Uterus (tissue), 2 donors: Measurements from ENCODE around the gene SVIL.
"Not testable (repeated sequence)": the region's sequence is repeated elsewhere in the genome, so short reads cannot be mapped to it uniquely, and the experiment has no call there.

Experiments
- POLR2A ChIP-seq, 2 donors: fragments of 450-650 bp; IDR thresholded peaks; one replicate each; pipeline ENCODE4 v1.6.1; 2016; ENCODE audit warnings: antibody characterized with exemption in 2 of 2, mild to moderate bottlenecking in 1 of 2, moderate library complexity in 1 of 2
- TF ChIP-seq, protein P1 (sequence below), 4 experiments: fragments of 200-600 bp in 2 of 4; fragments of 450-650 bp in 2 of 4; sonication (generic) in 2 of 4; IDR thresholded peaks; one replicate each; pipeline ENCODE4 v1.5.1; 2016 to 2019; ENCODE audit warnings: antibody characterized with exemption in 4 of 4, mild to moderate bottlenecking in 2 of 4, moderate library complexity in 1 of 4

DNA sequence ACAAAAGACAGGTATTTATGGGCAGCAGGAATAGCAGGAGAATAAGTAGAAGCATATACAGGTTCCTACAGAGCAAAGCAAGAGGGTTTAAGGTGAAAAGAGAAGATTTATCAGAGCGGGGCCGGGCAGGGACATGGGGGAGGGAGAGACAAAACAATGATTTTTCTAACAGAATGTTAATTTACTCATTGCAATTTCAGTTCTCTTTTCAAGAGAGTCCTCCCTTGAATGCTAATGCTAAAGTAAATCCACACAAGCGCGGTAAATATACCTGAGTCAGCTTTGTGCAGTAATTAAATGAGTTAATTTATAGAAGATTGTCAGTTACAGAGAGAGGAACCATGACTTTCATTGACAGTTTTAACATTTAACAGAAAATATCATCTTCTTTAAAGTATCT, 127.0 kb downstream of the SVIL start:
- TF ChIP-seq POLR2A (IDR thresholded peaks at IDR 0.05): not testable (repeated sequence)
- TF ChIP-seq, protein P1, sequence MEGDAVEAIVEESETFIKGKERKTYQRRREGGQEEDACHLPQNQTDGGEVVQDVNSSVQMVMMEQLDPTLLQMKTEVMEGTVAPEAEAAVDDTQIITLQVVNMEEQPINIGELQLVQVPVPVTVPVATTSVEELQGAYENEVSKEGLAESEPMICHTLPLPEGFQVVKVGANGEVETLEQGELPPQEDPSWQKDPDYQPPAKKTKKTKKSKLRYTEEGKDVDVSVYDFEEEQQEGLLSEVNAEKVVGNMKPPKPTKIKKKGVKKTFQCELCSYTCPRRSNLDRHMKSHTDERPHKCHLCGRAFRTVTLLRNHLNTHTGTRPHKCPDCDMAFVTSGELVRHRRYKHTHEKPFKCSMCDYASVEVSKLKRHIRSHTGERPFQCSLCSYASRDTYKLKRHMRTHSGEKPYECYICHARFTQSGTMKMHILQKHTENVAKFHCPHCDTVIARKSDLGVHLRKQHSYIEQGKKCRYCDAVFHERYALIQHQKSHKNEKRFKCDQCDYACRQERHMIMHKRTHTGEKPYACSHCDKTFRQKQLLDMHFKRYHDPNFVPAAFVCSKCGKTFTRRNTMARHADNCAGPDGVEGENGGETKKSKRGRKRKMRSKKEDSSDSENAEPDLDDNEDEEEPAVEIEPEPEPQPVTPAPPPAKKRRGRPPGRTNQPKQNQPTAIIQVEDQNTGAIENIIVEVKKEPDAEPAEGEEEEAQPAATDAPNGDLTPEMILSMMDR (IDR thresholded peaks at IDR 0.05): not testable (repeated sequence)
